Ovary (tissue), 9 donors: ENCODE measurements around the gene RNF7. TPM values are rescaled to one million over a fixed set of nuclear protein-coding genes. Genes with fewer than 3 reads are reported as not detected.

Source experiments
- DNase-seq, 5 donors: peaks; one replicate each; pipeline ENCODE4 v3.0.0-alpha.2; 2019 to 2020
- H3K27ac ChIP-seq, 2 donors: fragments of 200-600 bp; one replicate each; pipeline versions ENCODE4 v1.5.1 to v1.8.0; 2019 to 2022
- H3K27me3 ChIP-seq: fragments of 200-600 bp; one replicate; pipeline ENCODE4 v1.8.0; 2022
- H3K36me3 ChIP-seq: fragments of 200-600 bp; sonication (generic); one replicate; pipeline ENCODE4 v1.5.1; 2019
- H3K4me1 ChIP-seq: one replicate; pipeline ENCODE4 v1.8.1; 2013; ENCODE audit warnings: mild to moderate bottlenecking, moderate library complexity; ENCODE audit not compliant: insufficient read depth
- H3K4me3 ChIP-seq: fragments of 200-600 bp; sonication (generic); one replicate; pipeline ENCODE4 v1.5.1; 2017
- H3K9me3 ChIP-seq, 2 donors: fragments of 200-600 bp in 1 of 2; sonication (generic) in 1 of 2; one replicate each; pipeline versions ENCODE4 v1.5.1 to v1.8.1; 2013 to 2019; ENCODE audit warnings: mild to moderate bottlenecking in 1 of 2, moderate library complexity in 1 of 2
- EP300 ChIP-seq: sonication (generic); formaldehyde crosslinking; IDR thresholded peaks from one replicate; pipeline ENCODE4 v1.6.1; 2017; ENCODE audit warnings: antibody characterized with exemption
- POLR2A ChIP-seq: fragments of 450-650 bp; IDR thresholded peaks from one replicate; pipeline ENCODE4 v1.6.1; 2017; ENCODE audit warnings: antibody characterized with exemption, mild to moderate bottlenecking, moderate library complexity
- WGBS, 3 donors: extraction: QIAGEN DNeasy Blood & Tissue Kit in 1 of 3; methylation state at CpG; one replicate each; pipeline versions ENCODE4 v1.1.5 to v1.1.7; 2013 to 2017; 5-methylcytosine and 5-hydroxymethylcytosine counted together
- intact Hi-C, 4 donors: fragments of 100-400 bp; cut with DNase I; formaldehyde crosslinking; loops; one replicate each; pipeline versions ENCODE4 v1.11.0 to v1.15.1; 2022 to 2023
- polyA plus RNA-seq, 2 donors: library from polyadenylated mRNA; stranded (reverse); fragments of 200-250 nt in 1 of 2; fragments of 350-450 nt in 1 of 2; fragmentation: Illumina TruSeq in 1 of 2; extraction: RNeasy Lipid Tissue Mini Kit (QIAGEN cat#74804) in 1 of 2; gene quantifications; one replicate each; pipeline ENCODE4 v1.2.3, GENCODE V29; 2013 to 2014
- total RNA-seq, 7 donors: library from RNA; depleted of rRNA in 2 of 7; stranded (reverse); fragments of >200 nt in 2 of 7; fragmentation: NEBNext Ultra II Directional in 3 of 7; extraction: Animal tissue kit (Norgen Biotek cat#: 25700) in 3 of 7; gene quantifications; one replicate each; pipeline versions ENCODE4 v1.1.0 to v1.2.4, GENCODE V29; 2016 to 2023
- TF ChIP-seq, protein P1 (sequence below), 3 donors: fragments of 450-650 bp in 2 of 3; fragments of 200-600 bp in 1 of 3; IDR thresholded peaks; one replicate each; pipeline versions ENCODE4 v1.5.1 to v1.8.0; 2016 to 2022; ENCODE audit warnings: antibody characterized with exemption in 3 of 3, mild to moderate bottlenecking in 1 of 3
- donor health status: DM: no; HTN: no; CAD: no; lungs with moderate emphysema.
- donor health status: DM: no; HTN: no; CAD: no.
- donor health status: Bipolar disorder and iron deficiency.
- donor health status: DM: yes; HTN: yes; CAD: no.
- donor health status: DM: no; HTN: no; CAD: no.
- donor health status: DM: yes; HTN: yes; CAD: no.

The RNF7 gene
- total and polyA plus RNA-seq, 9 donors = 70.2 to 100 (median 79.1) TPM

DNA sequence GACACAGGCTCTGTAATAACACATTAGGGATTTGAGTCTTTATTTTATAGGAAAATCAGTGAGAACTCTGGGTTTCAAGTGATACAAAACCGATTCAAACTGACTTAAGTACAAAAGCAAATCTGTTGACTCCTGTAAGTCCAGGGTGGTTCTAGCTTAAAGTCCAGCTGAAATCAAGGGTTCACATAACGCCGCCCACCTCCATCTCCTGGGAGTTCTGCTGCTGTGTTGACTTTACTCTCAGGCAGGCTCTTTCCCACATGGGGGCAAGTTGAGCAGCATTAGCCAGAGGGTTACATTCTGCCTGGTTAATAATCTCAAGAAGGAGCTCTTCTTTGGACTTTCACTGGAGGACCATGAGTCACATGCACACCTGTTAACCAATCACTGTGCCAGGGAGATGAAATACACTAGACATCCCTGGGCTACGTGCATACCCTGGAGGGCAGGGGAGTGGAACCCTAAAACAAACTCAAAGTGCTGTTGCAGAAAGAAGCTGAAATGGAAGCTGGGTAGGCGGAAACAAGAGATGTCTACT, 9.7 kb upstream of the RNF7 start:
- Histone ChIP-seq H3K4me1 (no peaks in the 10 kb centered on the region), H3K27me3 (no peaks in the 10 kb centered on the region), H3K4me3 (no peak overlapping the region), H3K36me3 (no peaks in the 10 kb centered on the region), H3K27ac (no peak overlapping the region), H3K9me3 (no peaks in the 10 kb centered on the region)
- TF ChIP-seq, protein P1, sequence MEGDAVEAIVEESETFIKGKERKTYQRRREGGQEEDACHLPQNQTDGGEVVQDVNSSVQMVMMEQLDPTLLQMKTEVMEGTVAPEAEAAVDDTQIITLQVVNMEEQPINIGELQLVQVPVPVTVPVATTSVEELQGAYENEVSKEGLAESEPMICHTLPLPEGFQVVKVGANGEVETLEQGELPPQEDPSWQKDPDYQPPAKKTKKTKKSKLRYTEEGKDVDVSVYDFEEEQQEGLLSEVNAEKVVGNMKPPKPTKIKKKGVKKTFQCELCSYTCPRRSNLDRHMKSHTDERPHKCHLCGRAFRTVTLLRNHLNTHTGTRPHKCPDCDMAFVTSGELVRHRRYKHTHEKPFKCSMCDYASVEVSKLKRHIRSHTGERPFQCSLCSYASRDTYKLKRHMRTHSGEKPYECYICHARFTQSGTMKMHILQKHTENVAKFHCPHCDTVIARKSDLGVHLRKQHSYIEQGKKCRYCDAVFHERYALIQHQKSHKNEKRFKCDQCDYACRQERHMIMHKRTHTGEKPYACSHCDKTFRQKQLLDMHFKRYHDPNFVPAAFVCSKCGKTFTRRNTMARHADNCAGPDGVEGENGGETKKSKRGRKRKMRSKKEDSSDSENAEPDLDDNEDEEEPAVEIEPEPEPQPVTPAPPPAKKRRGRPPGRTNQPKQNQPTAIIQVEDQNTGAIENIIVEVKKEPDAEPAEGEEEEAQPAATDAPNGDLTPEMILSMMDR (IDR thresholded peaks at IDR 0.05) = no peak
- TF ChIP-seq EP300 = no peak
- TF ChIP-seq POLR2A = no peak
- intact Hi-C loops = no loop called here
- WGBS, 3 donors = 81 to 93% (median 89%) methylated on average over 5 of the region's 5 CpGs
- no peak for DNase-seq

DNA sequence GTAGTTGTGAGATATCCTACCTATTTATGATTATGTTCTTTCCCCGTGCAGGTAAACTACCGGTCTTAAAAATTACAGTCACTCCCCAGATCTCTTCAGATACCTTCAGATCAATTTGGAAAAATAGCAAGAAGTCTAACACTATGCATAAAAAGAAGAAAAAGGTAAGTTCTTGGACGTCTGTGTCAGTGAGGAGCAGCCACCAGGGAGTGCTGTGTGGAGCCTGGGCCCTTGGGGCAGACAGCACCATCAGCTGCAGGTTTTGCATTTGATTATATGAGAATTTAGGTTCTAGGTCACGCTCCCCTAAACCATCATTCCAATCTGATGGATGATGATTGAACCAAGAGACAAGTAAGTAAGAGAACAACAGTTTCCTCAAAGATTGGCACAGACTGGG, 8.9 kb upstream of the RNF7 start:
- intact Hi-C loops = no loop called here
- Histone ChIP-seq H3K4me1 (no peaks in the 10 kb centered on the region), H3K9me3 (no peaks in the 10 kb centered on the region), H3K4me3 (no peak overlapping the region), H3K27me3 (no peaks in the 10 kb centered on the region), H3K36me3 (no peaks in the 10 kb centered on the region), H3K27ac (no peak overlapping the region)
- no peak for DNase-seq
- TF ChIP-seq, protein P1 (IDR thresholded peaks at IDR 0.05) = no peak
- no peak for TF ChIP-seq POLR2A
- no peak for TF ChIP-seq EP300
- 87 to 91% (median 88%) methylated on average over 4 of the region's 4 CpGs for WGBS, 3 donors

DNA sequence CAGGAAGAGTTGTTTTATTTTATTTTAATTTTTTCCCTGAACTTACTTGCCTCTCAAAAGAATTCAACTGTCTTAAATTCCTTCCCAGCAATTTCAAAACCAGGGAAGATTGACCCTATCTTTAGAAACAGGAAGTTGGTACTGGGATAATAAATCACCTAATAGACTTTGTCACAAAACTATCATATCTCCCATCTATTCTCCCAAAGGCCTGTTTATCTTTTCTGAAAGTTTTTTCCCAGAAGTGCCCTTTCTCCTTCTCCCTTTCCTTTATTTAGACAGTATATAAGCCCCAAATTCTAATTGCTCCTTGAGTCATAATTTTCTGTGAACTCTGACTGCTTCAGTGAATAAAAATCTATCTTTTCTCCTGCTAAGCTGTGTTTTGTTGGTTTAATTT, 2.9 kb upstream of the RNF7 start:
- TF ChIP-seq EP300 (no peak), POLR2A (no peak)
- no peak for DNase-seq
- Histone ChIP-seq H3K36me3 (no peaks in the 10 kb centered on the region), H3K27me3 (no peaks in the 10 kb centered on the region), H3K27ac (no peak overlapping the region), H3K4me3 (no peak overlapping the region), H3K9me3 (no peaks in the 10 kb centered on the region), H3K4me1 (peaks cover 2% of the 10 kb centered on the region)
- intact Hi-C loops = no loop called here

DNA sequence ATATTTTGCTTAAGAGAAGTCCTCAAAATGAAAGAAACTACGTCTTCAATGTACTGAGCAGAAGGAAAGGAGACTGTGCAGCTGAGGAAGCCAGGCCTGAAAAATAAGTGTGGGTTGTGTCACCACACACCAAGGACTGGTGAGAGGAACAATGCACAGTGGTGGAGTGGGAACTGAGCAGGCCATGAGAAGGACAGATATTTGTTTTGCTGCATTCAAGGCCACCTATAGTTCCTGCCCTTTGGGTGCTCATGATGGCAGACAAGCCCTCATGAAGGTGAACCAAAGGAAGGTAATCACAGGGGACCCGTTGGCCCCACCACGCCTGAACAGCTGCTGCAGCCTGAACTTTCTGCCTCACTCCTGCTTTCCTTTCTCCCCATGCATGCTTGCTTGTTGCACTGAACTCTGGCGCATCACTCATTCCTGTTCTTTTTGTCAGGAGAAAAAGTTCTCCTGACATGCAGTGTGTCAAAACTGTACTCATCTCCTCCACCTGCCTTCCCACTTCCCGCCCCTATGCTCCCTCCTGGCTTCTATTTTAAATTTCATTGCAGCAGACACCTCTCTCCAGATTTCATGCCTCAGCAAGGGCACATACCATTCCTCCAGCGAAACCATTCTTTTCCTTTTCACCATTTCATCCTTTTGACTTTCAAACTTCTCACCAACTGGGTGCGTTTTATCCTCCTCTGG, 2.2 kb upstream of the RNF7 start:
- Histone ChIP-seq H3K4me3 (no peak overlapping the region), H3K9me3 (no peaks in the 10 kb centered on the region), H3K4me1 (peaks cover 2% of the 10 kb centered on the region), H3K36me3 (no peaks in the 10 kb centered on the region), H3K27me3 (no peaks in the 10 kb centered on the region), H3K27ac (no peak overlapping the region)
- DNase-seq = no peak
- 83 to 86% (median 86%) methylated on average over 7 of the region's 7 CpGs for WGBS, 3 donors
- intact Hi-C loops = no loop called here
- no peak for TF ChIP-seq EP300
- TF ChIP-seq POLR2A = no peak
- TF ChIP-seq, protein P1 (IDR thresholded peaks at IDR 0.05) = no peak

DNA sequence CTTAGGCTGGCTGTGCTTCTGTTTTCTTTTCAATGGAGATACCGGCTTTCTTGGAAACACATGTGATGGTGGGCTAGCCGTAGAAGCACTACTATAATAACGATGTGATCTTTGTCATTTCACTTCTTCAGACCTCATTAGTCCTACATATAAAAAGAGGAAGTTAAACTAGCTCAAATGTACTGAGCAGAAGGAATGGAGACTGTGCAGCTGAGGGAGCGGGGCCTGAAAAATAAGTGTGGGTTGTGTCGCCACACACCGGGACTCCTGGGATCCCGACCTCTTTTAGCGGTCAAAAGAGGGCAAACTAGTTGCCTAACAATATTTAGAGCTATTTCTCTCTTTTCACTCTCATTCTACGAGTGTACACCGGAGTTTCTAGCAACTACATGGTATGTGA, 1.0 kb upstream of the RNF7 start:
- 83 to 86% (median 86%) methylated on average over 10 of the region's 10 CpGs for WGBS, 3 donors
- H3K4me1 ChIP-seq = peaks cover 4% of the 10 kb centered on the region

More for the DNA sequence above, 1.0 kb upstream of the RNF7 start:
- TF ChIP-seq EP300 = no peak
- no peak for TF ChIP-seq POLR2A
- Histone ChIP-seq H3K4me3 (no peak overlapping the region), H3K27me3 (no peaks in the 10 kb centered on the region), H3K36me3 (no peaks in the 10 kb centered on the region), H3K27ac (peak overlapping the region in 1 of 2 donors; percentile 93), H3K9me3 (no peaks in the 10 kb centered on the region)
- intact Hi-C loops = no loop called here
- no peak for DNase-seq
